Trophoblast cell (in vitro differentiated cells and primary cell): ENCODE data around the gene UBQLN4.
"Not testable (repeated sequence)": the region's sequence is repeated elsewhere in the genome, so short reads cannot be mapped to it uniquely, and the experiment has no call there.

Source experiments
- DNase-seq, 2 donors: peaks; one replicate each; pipeline ENCODE4 v3.0.0-alpha.2; 2016
- H2AFZ ChIP-seq: 2 replicates; pipeline ENCODE4 v1.6.1; 2013; ENCODE audit warnings: low read length, moderate library complexity, mild to moderate bottlenecking; ENCODE audit not compliant: insufficient read depth, poor library complexity
- H2AK5ac ChIP-seq: 2 replicates; pipeline ENCODE4 v1.6.1; 2013; ENCODE audit warnings: mild to moderate bottlenecking, low read length
- H2BK120ac ChIP-seq: 2 replicates; pipeline ENCODE4 v1.6.1; 2013; ENCODE audit warnings: low read length, mild to moderate bottlenecking, moderate library complexity; ENCODE audit not compliant: insufficient read depth, poor library complexity
- H2BK12ac ChIP-seq: 2 replicates; pipeline ENCODE4 v1.6.1; 2013; ENCODE audit warnings: mild to moderate bottlenecking, low read length, moderate library complexity
- H2BK5ac ChIP-seq: 2 replicates; pipeline ENCODE4 v1.6.1; 2013; ENCODE audit warnings: low read length, low read depth, moderate library complexity, mild to moderate bottlenecking; ENCODE audit not compliant: poor library complexity
- H3K14ac ChIP-seq: 2 replicates; pipeline ENCODE4 v1.6.1; 2013; ENCODE audit warnings: mild to moderate bottlenecking, low read length
- H3K18ac ChIP-seq: 2 replicates; pipeline ENCODE4 v1.6.1; 2013; ENCODE audit warnings: mild to moderate bottlenecking, low read length
- H3K23ac ChIP-seq: 2 replicates; pipeline ENCODE4 v1.6.1; 2013; ENCODE audit warnings: low read length
- H3K27ac ChIP-seq: 2 replicates; pipeline ENCODE4 v1.5.1; 2013; ENCODE audit warnings: low read depth, mild to moderate bottlenecking, inconsistent platforms, low read length, moderate library complexity
- H3K27me3 ChIP-seq: 2 replicates; pipeline ENCODE4 v1.6.1; 2013; ENCODE audit warnings: inconsistent platforms, mild to moderate bottlenecking, low read length, moderate library complexity; ENCODE audit not compliant: insufficient read depth
- H3K36me3 ChIP-seq, 2 experiments: 1 replicate in 1 of 2; 2 replicates in 1 of 2; pipeline ENCODE4 v1.6.1; 2013; ENCODE audit warnings: low read length in 2 of 2, mild to moderate bottlenecking in 2 of 2, moderate library complexity in 1 of 2; ENCODE audit not compliant: insufficient read depth in 2 of 2, control insufficient read depth in 1 of 2
- H3K4ac ChIP-seq: 2 replicates; pipeline ENCODE4 v1.6.1; 2013; ENCODE audit warnings: low read depth, mild to moderate bottlenecking, low read length, moderate library complexity
- H3K4me1 ChIP-seq, 2 experiments: 1 replicate in 1 of 2; 2 replicates in 1 of 2; pipeline ENCODE4 v1.6.1; 2013; ENCODE audit warnings: low read length in 2 of 2, mild to moderate bottlenecking in 2 of 2, moderate library complexity in 1 of 2; ENCODE audit not compliant: insufficient read depth in 2 of 2, control insufficient read depth in 1 of 2
- H3K4me2 ChIP-seq: 2 replicates; pipeline ENCODE4 v1.6.1; 2013; ENCODE audit warnings: inconsistent platforms, mild to moderate bottlenecking, low read length, moderate library complexity
- H3K4me3 ChIP-seq: 2 replicates; pipeline ENCODE4 v1.5.1; 2013; ENCODE audit warnings: mild to moderate bottlenecking, low read depth, low read length, inconsistent platforms
- H3K79me1 ChIP-seq: one replicate; pipeline ENCODE4 v1.6.1; 2013; ENCODE audit warnings: low read length
- H3K79me2 ChIP-seq: 2 replicates; pipeline ENCODE4 v1.6.1; 2013; ENCODE audit warnings: low read length, mild to moderate bottlenecking; ENCODE audit not compliant: control insufficient read depth, insufficient read depth, poor library complexity
- H3K9ac ChIP-seq: 2 replicates; pipeline ENCODE4 v1.6.1; 2013; ENCODE audit warnings: mild to moderate bottlenecking, low read length
- H3K9me3 ChIP-seq: 2 replicates; pipeline ENCODE4 v1.6.1; 2013; ENCODE audit warnings: low read depth, mild to moderate bottlenecking, control low read depth, inconsistent platforms, low read length; ENCODE audit not compliant: insufficient read depth
- H4K12ac ChIP-seq: 2 replicates; pipeline ENCODE4 v1.6.1; 2013; ENCODE audit warnings: low read depth, mild to moderate bottlenecking, low read length, moderate library complexity
- H4K8ac ChIP-seq: 2 replicates; pipeline ENCODE4 v1.6.1; 2013; ENCODE audit warnings: low read depth, mild to moderate bottlenecking, low read length, moderate library complexity
- H4K91ac ChIP-seq: one replicate; pipeline ENCODE4 v1.6.1; 2013; ENCODE audit warnings: low read depth, mild to moderate bottlenecking, low read length, moderate library complexity
- WGBS: extraction: QIAGEN DNeasy Blood & Tissue Kit; methylation state at CpG from one replicate; pipeline ENCODE4 v1.1.7; 2013; ENCODE audit warnings: missing lambda C conversion rate; ENCODE audit not compliant: insufficient read length, insufficient coverage; ENCODE audit errors: extremely low coverage; 5-methylcytosine and 5-hydroxymethylcytosine counted together

UBQLN4 gene

GRCh38 chr1:156073110-156073687 is 19.6 kb upstream of the UBQLN4 start:
- Histone ChIP-seq H2AK5ac (no peak overlapping the region), H4K91ac (no peak overlapping the region), H3K27ac (no peak overlapping the region), H3K9ac (no peak overlapping the region), H4K12ac (no peak overlapping the region), H3K4me2 (no peak overlapping the region), H3K79me1 (no peaks in the 10 kb centered on the region), H4K8ac (no peak overlapping the region), H3K27me3 (no peaks in the 10 kb centered on the region), H3K23ac (no peak overlapping the region), H3K14ac (no peak overlapping the region), H3K79me2 (peaks cover 2% of the 10 kb centered on the region), H3K36me3 (peaks cover 53 to 61% of the 10 kb centered on the region in 2 experiments), H2AFZ (no peak overlapping the region), H3K9me3 (peaks cover 6% of the 10 kb centered on the region), H2BK12ac (no peak overlapping the region), H2BK5ac (no peak overlapping the region), H3K4me1 (peaks cover 8 to 17% of the 10 kb centered on the region in 2 experiments), H2BK120ac (no peak overlapping the region), H3K4me3 (no peak overlapping the region), H3K4ac (no peak overlapping the region), H3K18ac (no peak overlapping the region)
- DNase-seq: no peak
- WGBS: no CpG with 5 or more reads among the region's 1 CpG

DNA sequence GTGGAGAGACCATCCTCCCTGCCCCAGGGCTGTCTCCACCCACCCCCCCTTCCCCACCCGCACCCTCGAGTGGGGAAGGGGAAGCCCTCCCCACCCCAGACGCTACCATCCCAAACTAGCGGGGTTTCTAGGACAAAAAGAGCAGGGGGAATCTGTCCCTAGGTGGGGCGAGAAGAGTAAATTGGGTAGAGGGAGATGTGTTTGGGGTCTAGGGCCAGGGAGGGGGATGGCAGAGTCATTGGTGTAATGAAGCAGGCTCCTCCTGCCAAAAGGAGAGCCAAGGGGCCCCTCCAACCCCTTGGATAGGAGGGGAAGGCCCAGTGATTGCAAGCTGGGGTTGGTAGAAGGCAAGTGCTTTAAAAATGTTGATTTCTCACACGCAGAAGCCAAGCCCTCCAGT is 18.7 kb upstream of the UBQLN4 start:
- H3K27ac ChIP-seq: no peak overlapping the region
- H3K9me3 ChIP-seq: peaks cover 3% of the 10 kb centered on the region
- H3K4me1 ChIP-seq: peaks cover 6 to 13% of the 10 kb centered on the region in 2 experiments
- no peak overlapping the region for H3K4me3 ChIP-seq
- no peak overlapping the region for H2BK120ac ChIP-seq
- H2AK5ac ChIP-seq: no peak overlapping the region
- no peak overlapping the region for H2BK12ac ChIP-seq
- no peak overlapping the region for H2BK5ac ChIP-seq
- peaks cover 52 to 59% of the 10 kb centered on the region in 2 experiments for H3K36me3 ChIP-seq
- H3K79me1 ChIP-seq: no peaks in the 10 kb centered on the region
- WGBS: no CpG with 5 or more reads among the region's 6 CpGs
- no peak overlapping the region for H3K4me2 ChIP-seq
- H4K91ac ChIP-seq: no peak overlapping the region
- DNase-seq: no peak
- H3K27me3 ChIP-seq: no peaks in the 10 kb centered on the region
- H3K18ac ChIP-seq: no peak overlapping the region
- no peaks in the 10 kb centered on the region for H3K79me2 ChIP-seq
- no peak overlapping the region for H4K12ac ChIP-seq
- no peak overlapping the region for H3K9ac ChIP-seq
- no peak overlapping the region for H3K23ac ChIP-seq
- no peak overlapping the region for H2AFZ ChIP-seq
- no peak overlapping the region for H3K14ac ChIP-seq
- no peak overlapping the region for H4K8ac ChIP-seq
- H3K4ac ChIP-seq: no peak overlapping the region

- H2BK5ac ChIP-seq, DNase-seq, H3K4ac ChIP-seq, H3K18ac ChIP-seq, H2BK12ac ChIP-seq, H2AK5ac ChIP-seq, H3K4me2 ChIP-seq, H2AFZ ChIP-seq, H3K9ac ChIP-seq, H3K23ac ChIP-seq, H3K4me1 ChIP-seq, H4K91ac ChIP-seq, H3K79me1 ChIP-seq, H3K9me3 ChIP-seq, H4K12ac ChIP-seq, H3K79me2 ChIP-seq, H2BK120ac ChIP-seq, H3K4me3 ChIP-seq, H3K27ac ChIP-seq, H3K14ac ChIP-seq, H3K27me3 ChIP-seq, H4K8ac ChIP-seq: not testable (repeated sequence)
- H3K36me3 ChIP-seq: peaks cover 44 to 50% of the 10 kb centered on the region in 2 experiments
- WGBS: no CpG with 5 or more reads among the region's 7 CpGs
These were observed 17.8 kb upstream of the UBQLN4 start for GRCh38 chr1:156071332-156071816.

- H3K4me3 ChIP-seq: no peak overlapping the region
- no peak overlapping the region for H2BK5ac ChIP-seq
- H3K79me2 ChIP-seq: no peaks in the 10 kb centered on the region
- no peak overlapping the region for H3K4ac ChIP-seq
- H4K12ac ChIP-seq: no peak overlapping the region
- WGBS: no CpG with 5 or more reads among the region's 4 CpGs
- no peaks in the 10 kb centered on the region for H3K9me3 ChIP-seq
- H2AFZ ChIP-seq: no peak overlapping the region
- no peak for DNase-seq
- H3K27me3 ChIP-seq: no peaks in the 10 kb centered on the region
- no peak overlapping the region for H3K18ac ChIP-seq
- H4K8ac ChIP-seq: no peak overlapping the region
- no peak overlapping the region for H3K23ac ChIP-seq
- H3K4me2 ChIP-seq: no peak overlapping the region
- no peak overlapping the region for H2AK5ac ChIP-seq
- no peak overlapping the region for H3K9ac ChIP-seq
- H3K27ac ChIP-seq: no peak overlapping the region
- H2BK12ac ChIP-seq: no peak overlapping the region
- no peak overlapping the region for H2BK120ac ChIP-seq
- H3K4me1 ChIP-seq: peaks cover 0 to 3% of the 10 kb centered on the region in 2 experiments
- H4K91ac ChIP-seq: no peak overlapping the region
- H3K79me1 ChIP-seq: no peaks in the 10 kb centered on the region
- no peak overlapping the region for H3K14ac ChIP-seq
- H3K36me3 ChIP-seq: peaks cover 35 to 42% of the 10 kb centered on the region in 2 experiments
These were observed 16.9 kb upstream of the UBQLN4 start for GRCh38 chr1:156070548-156070947.
